ENCODE data around the gene TIAM2.

DNA sequence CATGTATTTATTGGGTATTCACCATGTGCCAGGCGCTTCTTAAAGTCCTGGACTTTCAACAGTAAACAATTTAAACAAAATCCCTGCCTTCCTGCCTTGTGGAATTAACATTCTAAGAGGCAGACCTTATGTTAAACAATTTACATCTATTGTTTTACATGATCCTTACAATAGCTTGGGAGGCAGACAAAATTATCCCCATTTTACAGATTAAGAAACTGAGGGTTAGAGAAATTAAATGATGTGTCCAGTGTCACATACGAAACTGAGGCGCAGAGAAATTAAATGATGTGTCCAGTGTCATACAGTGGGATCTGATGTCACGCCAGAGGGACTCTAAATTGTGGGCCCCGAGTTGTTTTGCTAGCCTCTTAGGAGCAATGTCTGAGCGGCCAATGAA is 105.5 kb downstream of the TIAM2 start:
- TF ChIP-seq, protein P1, sequence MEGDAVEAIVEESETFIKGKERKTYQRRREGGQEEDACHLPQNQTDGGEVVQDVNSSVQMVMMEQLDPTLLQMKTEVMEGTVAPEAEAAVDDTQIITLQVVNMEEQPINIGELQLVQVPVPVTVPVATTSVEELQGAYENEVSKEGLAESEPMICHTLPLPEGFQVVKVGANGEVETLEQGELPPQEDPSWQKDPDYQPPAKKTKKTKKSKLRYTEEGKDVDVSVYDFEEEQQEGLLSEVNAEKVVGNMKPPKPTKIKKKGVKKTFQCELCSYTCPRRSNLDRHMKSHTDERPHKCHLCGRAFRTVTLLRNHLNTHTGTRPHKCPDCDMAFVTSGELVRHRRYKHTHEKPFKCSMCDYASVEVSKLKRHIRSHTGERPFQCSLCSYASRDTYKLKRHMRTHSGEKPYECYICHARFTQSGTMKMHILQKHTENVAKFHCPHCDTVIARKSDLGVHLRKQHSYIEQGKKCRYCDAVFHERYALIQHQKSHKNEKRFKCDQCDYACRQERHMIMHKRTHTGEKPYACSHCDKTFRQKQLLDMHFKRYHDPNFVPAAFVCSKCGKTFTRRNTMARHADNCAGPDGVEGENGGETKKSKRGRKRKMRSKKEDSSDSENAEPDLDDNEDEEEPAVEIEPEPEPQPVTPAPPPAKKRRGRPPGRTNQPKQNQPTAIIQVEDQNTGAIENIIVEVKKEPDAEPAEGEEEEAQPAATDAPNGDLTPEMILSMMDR (IDR thresholded peaks at IDR 0.05) = no peak
- no peak for TF ChIP-seq POLR2A (IDR thresholded peaks at IDR 0.05)

Data from adrenal gland (tissue), 5 donors.